WTC11 (cell line): ENCODE measurements around the gene CRB2. TPM values are rescaled to one million over a fixed set of nuclear protein-coding genes. Genes with fewer than 3 reads are reported as not detected.

Experiments used
- ATAC-seq: fragments of 200-7000 bp; cut with Tn5 transposase; 2 replicates; pipeline ENCODE4 v1.10.0; 2021; ENCODE audit warnings: mild to moderate bottlenecking, moderate library complexity
- CTCF ChIA-PET: fragments of 300-600 bp; sonication (Branson Sonifier 250); formaldehyde crosslinking; loops from one replicate; lab custom pipeline; 2021; ENCODE audit warnings: antibody characterized with exemption; lab: Charles Lee
- POLR2A ChIA-PET: fragments of 350-600 bp; sonication (Branson Sonifier 250); formaldehyde crosslinking; loops from one replicate; lab custom pipeline; 2021; ENCODE audit warnings: antibody characterized with exemption; lab: Charles Lee
- DNase-seq: peaks from one replicate; pipeline ENCODE4 v3.0.0; 2021; ENCODE audit warnings: low spot score
- H3K27ac Mint-ChIP-seq: 2 replicates; pipeline ENCODE4 v1.8.0; 2021; ENCODE audit warnings: mixed read lengths
- H3K27me3 Mint-ChIP-seq: 2 replicates; pipeline ENCODE4 v1.8.0; 2021; ENCODE audit warnings: low read depth, mild to moderate bottlenecking, moderate library complexity, mixed read lengths
- H3K36me3 Mint-ChIP-seq: 2 replicates; pipeline ENCODE4 v1.8.0; 2021; ENCODE audit warnings: mixed read lengths
- H3K4me1 Mint-ChIP-seq: 2 replicates; pipeline ENCODE4 v1.8.0; 2022; ENCODE audit warnings: mixed read lengths
- H3K4me3 Mint-ChIP-seq: 2 replicates; pipeline ENCODE4 v1.8.0; 2021; ENCODE audit warnings: mild to moderate bottlenecking, moderate library complexity, mixed read lengths
- H3K9me3 Mint-ChIP-seq: 2 replicates; pipeline ENCODE4 v1.8.0; 2021; ENCODE audit warnings: mixed read lengths
- CBFB ChIP-seq: sonication (generic); formaldehyde crosslinking; IDR thresholded peaks from 2 replicates; pipeline ENCODE4 v1.8.1; 2022; ENCODE audit warnings: mild to moderate bottlenecking, low read depth, missing genetic modification reagents
- CREB1 ChIP-seq: sonication (generic); formaldehyde crosslinking; IDR thresholded peaks from 2 replicates; pipeline ENCODE4 v1.8.0; 2023; ENCODE audit warnings: mild to moderate bottlenecking, missing genetic modification reagents
- ELF4 ChIP-seq: sonication (generic); formaldehyde crosslinking; IDR thresholded peaks from 2 replicates; pipeline ENCODE4 v1.8.1; 2022; ENCODE audit warnings: low read depth, mild to moderate bottlenecking, moderate library complexity, missing genetic modification reagents
- ESRRA ChIP-seq: sonication (generic); formaldehyde crosslinking; IDR thresholded peaks from 2 replicates; pipeline ENCODE4 v1.8.1; 2022; ENCODE audit warnings: mild to moderate bottlenecking, missing genetic modification reagents, borderline replicate concordance
- ETV6 ChIP-seq: sonication (generic); formaldehyde crosslinking; IDR thresholded peaks from 2 replicates; pipeline ENCODE4 v1.8.1; 2022; ENCODE audit warnings: mild to moderate bottlenecking, missing genetic modification reagents
- FOXK1 ChIP-seq: sonication (generic); formaldehyde crosslinking; IDR thresholded peaks from 2 replicates; pipeline ENCODE4 v1.8.0; 2022; ENCODE audit warnings: mild to moderate bottlenecking, moderate library complexity, missing genetic modification reagents
- FOXP1 ChIP-seq: sonication (generic); formaldehyde crosslinking; IDR thresholded peaks from 2 replicates; pipeline ENCODE4 v1.8.0; 2022; ENCODE audit warnings: missing genetic modification reagents, mild to moderate bottlenecking, moderate library complexity, borderline replicate concordance
- MYBL2 ChIP-seq: sonication (generic); formaldehyde crosslinking; IDR thresholded peaks from 2 replicates; pipeline ENCODE4 v1.8.1; 2023; ENCODE audit warnings: mild to moderate bottlenecking, moderate library complexity, missing genetic modification reagents
- NFE2L1 ChIP-seq: sonication (generic); formaldehyde crosslinking; IDR thresholded peaks from 2 replicates; pipeline ENCODE4 v1.8.1; 2023; ENCODE audit warnings: missing genetic modification reagents
- PRRX2 ChIP-seq: fragments of 250-450 bp; sonication (Bioruptor Pico); IDR thresholded peaks from 2 replicates; pipeline ENCODE4 v1.8.0; 2021; ENCODE audit warnings: mild to moderate bottlenecking
- RORB ChIP-seq: fragments of 250-450 bp; sonication (Bioruptor Pico); IDR thresholded peaks from 2 replicates; pipeline ENCODE4 v1.9.0; 2021; ENCODE audit warnings: mild to moderate bottlenecking
- SMAD4 ChIP-seq: sonication (generic); formaldehyde crosslinking; IDR thresholded peaks from 2 replicates; pipeline ENCODE4 v1.8.0; 2022; ENCODE audit warnings: mild to moderate bottlenecking, missing genetic modification reagents
- SP1 ChIP-seq: sonication (generic); formaldehyde crosslinking; conservative IDR thresholded peaks from 2 replicates; pipeline ENCODE4 v1.8.1; 2022; ENCODE audit warnings: missing genetic modification reagents
- ZNF416 ChIP-seq: fragments of 250-450 bp; sonication (Bioruptor Pico); IDR thresholded peaks from 2 replicates; pipeline ENCODE4 v1.9.0; 2021; ENCODE audit warnings: mild to moderate bottlenecking, inconsistent platforms
- ZNF423 ChIP-seq: fragments of 250-450 bp; sonication (Bioruptor Pico); IDR thresholded peaks from 2 replicates; pipeline ENCODE4 v2.1.2; 2022; ENCODE audit warnings: mild to moderate bottlenecking, moderate library complexity
- total RNA-seq: library from RNA; stranded (reverse); gene quantifications from 3 replicates; pipeline ENCODE4 v1.2.3, GENCODE V29; 2021
- TF ChIP-seq, protein P1 (sequence below): sonication (generic); formaldehyde crosslinking; IDR thresholded peaks from 2 replicates; pipeline ENCODE4 v1.8.1; 2022; ENCODE audit warnings: mild to moderate bottlenecking, missing genetic modification reagents, moderate library complexity, borderline replicate concordance
- TF ChIP-seq, protein P2 (sequence below): fragments of 250-450 bp; sonication (Bioruptor Pico); IDR thresholded peaks from 2 replicates; pipeline ENCODE4 v1.8.0; 2021; ENCODE audit warnings: mild to moderate bottlenecking
- TF ChIP-seq, protein P3 (sequence below): sonication (generic); formaldehyde crosslinking; IDR thresholded peaks from 2 replicates; pipeline ENCODE4 v1.8.0; 2022; ENCODE audit warnings: missing genetic modification reagents
- TF ChIP-seq, protein P4 (sequence below): sonication (generic); formaldehyde crosslinking; IDR thresholded peaks from 2 replicates; pipeline ENCODE4 v1.8.1; 2023; ENCODE audit warnings: mild to moderate bottlenecking, moderate library complexity, missing genetic modification reagents
- TF ChIP-seq, protein P5 (sequence below): fragments of 250-450 bp; sonication (Bioruptor Pico); conservative IDR thresholded peaks from 2 replicates; pipeline ENCODE4 v1.9.0; 2021; ENCODE audit warnings: mild to moderate bottlenecking
- TF ChIP-seq, protein P6 (sequence below): fragments of 250-450 bp; sonication (Bioruptor Pico); IDR thresholded peaks from 2 replicates; pipeline ENCODE4 v1.9.0; 2021; ENCODE audit warnings: mild to moderate bottlenecking
- TF ChIP-seq, protein P7 (sequence below): sonication (generic); formaldehyde crosslinking; IDR thresholded peaks from 2 replicates; pipeline ENCODE4 v1.8.1; 2022; ENCODE audit warnings: mild to moderate bottlenecking, moderate library complexity, missing genetic modification reagents

Gene CRB2
- total RNA-seq, 1 experiment from 2014 or later: 3.5 TPM

DNA sequence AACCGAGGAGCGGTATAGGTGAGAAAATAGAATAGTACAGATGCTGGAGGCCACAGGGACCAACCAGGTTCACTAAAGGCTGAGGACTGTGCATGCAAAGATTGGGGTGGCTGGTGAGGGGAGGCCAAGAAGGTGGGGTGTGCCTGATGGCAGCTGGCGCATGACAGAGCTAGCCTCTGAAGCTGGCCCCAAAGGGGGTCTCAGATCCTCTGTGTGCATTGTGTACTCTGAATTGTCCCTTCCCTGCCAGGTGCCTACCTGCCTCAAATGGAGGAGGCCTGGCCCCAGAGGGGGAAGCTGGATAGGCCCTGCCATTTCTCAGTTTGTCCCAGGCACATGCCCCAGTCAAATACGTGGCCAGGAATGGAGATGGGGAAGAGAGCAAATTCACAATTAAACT lies 63.1 kb downstream of the CRB2 start (continued):
- TF ChIP-seq ESRRA: no peak
- TF ChIP-seq, protein P1, sequence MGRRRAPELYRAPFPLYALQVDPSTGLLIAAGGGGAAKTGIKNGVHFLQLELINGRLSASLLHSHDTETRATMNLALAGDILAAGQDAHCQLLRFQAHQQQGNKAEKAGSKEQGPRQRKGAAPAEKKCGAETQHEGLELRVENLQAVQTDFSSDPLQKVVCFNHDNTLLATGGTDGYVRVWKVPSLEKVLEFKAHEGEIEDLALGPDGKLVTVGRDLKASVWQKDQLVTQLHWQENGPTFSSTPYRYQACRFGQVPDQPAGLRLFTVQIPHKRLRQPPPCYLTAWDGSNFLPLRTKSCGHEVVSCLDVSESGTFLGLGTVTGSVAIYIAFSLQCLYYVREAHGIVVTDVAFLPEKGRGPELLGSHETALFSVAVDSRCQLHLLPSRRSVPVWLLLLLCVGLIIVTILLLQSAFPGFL (CRISPR knock-in tag): no peak
- TF ChIP-seq CBFB: no peak
- TF ChIP-seq, protein P2, sequence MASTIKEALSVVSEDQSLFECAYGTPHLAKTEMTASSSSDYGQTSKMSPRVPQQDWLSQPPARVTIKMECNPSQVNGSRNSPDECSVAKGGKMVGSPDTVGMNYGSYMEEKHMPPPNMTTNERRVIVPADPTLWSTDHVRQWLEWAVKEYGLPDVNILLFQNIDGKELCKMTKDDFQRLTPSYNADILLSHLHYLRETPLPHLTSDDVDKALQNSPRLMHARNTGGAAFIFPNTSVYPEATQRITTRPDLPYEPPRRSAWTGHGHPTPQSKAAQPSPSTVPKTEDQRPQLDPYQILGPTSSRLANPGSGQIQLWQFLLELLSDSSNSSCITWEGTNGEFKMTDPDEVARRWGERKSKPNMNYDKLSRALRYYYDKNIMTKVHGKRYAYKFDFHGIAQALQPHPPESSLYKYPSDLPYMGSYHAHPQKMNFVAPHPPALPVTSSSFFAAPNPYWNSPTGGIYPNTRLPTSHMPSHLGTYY (CRISPR knock-in tag): no peak
- TF ChIP-seq, protein P3, sequence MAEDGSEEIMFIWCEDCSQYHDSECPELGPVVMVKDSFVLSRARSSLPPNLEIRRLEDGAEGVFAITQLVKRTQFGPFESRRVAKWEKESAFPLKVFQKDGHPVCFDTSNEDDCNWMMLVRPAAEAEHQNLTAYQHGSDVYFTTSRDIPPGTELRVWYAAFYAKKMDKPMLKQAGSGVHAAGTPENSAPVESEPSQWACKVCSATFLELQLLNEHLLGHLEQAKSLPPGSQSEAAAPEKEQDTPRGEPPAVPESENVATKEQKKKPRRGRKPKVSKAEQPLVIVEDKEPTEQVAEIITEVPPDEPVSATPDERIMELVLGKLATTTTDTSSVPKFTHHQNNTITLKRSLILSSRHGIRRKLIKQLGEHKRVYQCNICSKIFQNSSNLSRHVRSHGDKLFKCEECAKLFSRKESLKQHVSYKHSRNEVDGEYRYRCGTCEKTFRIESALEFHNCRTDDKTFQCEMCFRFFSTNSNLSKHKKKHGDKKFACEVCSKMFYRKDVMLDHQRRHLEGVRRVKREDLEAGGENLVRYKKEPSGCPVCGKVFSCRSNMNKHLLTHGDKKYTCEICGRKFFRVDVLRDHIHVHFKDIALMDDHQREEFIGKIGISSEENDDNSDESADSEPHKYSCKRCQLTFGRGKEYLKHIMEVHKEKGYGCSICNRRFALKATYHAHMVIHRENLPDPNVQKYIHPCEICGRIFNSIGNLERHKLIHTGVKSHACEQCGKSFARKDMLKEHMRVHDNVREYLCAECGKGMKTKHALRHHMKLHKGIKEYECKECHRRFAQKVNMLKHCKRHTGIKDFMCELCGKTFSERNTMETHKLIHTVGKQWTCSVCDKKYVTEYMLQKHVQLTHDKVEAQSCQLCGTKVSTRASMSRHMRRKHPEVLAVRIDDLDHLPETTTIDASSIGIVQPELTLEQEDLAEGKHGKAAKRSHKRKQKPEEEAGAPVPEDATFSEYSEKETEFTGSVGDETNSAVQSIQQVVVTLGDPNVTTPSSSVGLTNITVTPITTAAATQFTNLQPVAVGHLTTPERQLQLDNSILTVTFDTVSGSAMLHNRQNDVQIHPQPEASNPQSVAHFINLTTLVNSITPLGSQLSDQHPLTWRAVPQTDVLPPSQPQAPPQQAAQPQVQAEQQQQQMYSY (CRISPR knock-in tag): no peak
- no peak for TF ChIP-seq MYBL2 (CRISPR knock-in tag)
- no peak for TF ChIP-seq NFE2L1
- TF ChIP-seq, protein P4, sequence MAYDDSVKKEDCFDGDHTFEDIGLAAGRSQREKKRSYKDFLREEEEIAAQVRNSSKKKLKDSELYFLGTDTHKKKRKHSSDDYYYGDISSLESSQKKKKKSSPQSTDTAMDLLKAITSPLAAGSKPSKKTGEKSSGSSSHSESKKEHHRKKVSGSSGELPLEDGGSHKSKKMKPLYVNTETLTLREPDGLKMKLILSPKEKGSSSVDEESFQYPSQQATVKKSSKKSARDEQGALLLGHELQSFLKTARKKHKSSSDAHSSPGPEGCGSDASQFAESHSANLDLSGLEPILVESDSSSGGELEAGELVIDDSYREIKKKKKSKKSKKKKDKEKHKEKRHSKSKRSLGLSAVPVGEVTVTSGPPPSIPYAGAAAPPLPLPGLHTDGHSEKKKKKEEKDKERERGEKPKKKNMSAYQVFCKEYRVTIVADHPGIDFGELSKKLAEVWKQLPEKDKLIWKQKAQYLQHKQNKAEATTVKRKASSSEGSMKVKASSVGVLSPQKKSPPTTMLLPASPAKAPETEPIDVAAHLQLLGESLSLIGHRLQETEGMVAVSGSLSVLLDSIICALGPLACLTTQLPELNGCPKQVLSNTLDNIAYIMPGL (CRISPR knock-in tag): no peak

DNA sequence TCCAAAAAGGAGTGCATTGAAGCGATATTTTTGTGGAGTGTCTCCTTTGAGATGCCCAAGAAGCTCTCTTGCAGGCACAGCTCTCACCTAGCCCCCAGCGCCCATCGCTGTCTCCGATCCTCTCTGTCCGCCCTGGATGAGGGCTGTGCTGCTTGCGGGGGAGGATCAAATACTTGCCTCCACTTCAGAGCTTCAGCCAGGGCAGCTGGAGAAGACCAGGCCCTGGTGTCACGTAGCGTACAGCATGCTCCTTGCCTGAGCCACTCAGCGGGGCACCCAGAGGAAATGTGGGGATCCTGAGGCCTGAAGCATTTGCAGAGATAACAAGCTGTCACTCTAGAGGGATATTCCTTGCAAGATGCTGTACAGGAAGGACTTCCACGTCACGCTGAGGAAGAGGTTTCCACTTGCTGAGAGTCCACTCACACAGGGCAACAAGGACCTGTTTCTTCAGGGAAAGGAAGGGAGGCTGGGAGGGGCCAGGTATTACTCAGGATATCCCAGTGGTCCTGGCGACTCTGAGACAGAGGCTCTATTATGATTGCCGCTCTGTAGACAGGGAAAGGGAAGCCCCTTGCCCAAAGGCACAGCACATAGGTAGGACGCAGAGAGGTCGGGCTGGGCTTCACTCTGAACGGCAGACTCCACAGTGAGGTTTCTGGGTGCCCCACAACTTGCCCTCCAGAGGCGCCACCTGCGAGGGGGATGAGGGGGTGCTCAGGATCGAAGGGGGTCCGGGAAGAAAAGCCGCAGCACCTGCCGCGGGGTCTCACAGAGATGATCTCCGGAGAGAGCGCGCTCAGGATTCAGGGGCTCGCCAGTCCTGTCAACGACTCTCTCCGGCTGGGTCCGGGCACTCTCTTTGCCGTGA lies 64.0 kb downstream of the CRB2 start:
- Mint-ChIP-seq H3K27me3 (no peaks in the 10 kb centered on the region), H3K36me3 (0 out of 2 replicates have a peak, but pooled peaks cover 2% of the 10 kb centered on the region), H3K9me3 (no peaks in the 10 kb centered on the region), H3K4me3 (no peak overlapping the region), H3K27ac (no peak overlapping the region), H3K4me1 (peaks cover 43% of the 10 kb centered on the region)
- ATAC-seq (no peak), DNase-seq (no peak)
- POLR2A ChIA-PET: interaction anchor here (0.6 kb wide), 1 partner anchor 578 kb away, joined by 3 read pairs; no protein-coding TSS in a partner anchor
- CTCF ChIA-PET: interaction anchor here (0.6 to 2.1 kb wide), 5 partner anchors 18 to 842 kb away, joined by 3 to 8 read pairs (median 5); no protein-coding TSS in a partner anchor
- TF ChIP-seq, protein P5, sequence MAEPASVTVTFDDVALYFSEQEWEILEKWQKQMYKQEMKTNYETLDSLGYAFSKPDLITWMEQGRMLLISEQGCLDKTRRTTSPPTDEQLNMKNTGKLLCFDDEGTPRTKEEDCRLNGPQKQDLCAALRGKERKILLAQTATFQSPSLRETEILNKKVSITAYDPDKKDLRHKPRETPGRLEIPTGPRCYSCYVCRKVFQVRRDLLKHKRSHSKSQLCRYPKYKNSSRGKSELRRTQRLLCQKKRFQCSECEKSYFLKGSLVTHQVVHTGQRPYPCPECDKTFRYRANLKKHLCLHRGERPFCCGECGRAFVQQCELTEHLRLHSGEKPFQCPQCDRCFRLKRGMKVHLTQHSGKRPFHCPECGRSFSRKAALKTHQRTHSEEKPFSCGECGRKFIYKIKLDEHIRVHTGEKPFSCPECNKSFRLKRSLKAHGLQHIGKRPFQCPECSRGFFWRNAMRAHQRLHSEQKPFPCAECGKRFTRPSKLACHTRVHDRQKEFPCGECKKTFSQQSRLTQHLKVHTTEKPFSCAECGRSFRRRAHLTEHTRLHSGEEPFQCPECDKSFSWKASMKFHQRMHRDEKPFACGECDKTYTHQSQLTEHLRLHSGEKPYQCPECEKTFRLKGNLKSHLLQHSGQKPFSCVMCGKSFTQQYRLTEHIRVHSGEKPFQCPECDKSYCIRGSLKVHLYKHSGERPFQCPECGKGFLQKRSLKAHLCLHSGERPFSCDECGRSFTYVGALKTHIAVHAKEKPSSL: no peak
- no peak for TF ChIP-seq FOXK1 (CRISPR knock-in tag)
- TF ChIP-seq, protein P6, sequence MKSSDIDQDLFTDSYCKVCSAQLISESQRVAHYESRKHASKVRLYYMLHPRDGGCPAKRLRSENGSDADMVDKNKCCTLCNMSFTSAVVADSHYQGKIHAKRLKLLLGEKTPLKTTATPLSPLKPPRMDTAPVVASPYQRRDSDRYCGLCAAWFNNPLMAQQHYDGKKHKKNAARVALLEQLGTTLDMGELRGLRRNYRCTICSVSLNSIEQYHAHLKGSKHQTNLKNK (CRISPR knock-in tag): no peak
- TF ChIP-seq SP1 (CRISPR knock-in tag): no peak
- TF ChIP-seq, protein P7, sequence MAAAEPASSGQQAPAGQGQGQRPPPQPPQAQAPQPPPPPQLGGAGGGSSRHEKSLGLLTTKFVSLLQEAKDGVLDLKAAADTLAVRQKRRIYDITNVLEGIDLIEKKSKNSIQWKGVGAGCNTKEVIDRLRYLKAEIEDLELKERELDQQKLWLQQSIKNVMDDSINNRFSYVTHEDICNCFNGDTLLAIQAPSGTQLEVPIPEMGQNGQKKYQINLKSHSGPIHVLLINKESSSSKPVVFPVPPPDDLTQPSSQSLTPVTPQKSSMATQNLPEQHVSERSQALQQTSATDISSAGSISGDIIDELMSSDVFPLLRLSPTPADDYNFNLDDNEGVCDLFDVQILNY (CRISPR knock-in tag): no peak
- no peak for TF ChIP-seq CREB1
- no peak for TF ChIP-seq ELF4 (CRISPR knock-in tag)
- no peak for TF ChIP-seq RORB
- no peak for TF ChIP-seq ZNF423 (CRISPR knock-in tag)
- no peak for TF ChIP-seq SMAD4
- no peak for TF ChIP-seq PRRX2 (CRISPR knock-in tag)
- no peak for TF ChIP-seq FOXP1
- no peak for TF ChIP-seq ETV6 (CRISPR knock-in tag)
- no peak for TF ChIP-seq ZNF416
